H1 (cell line): ENCODE results near the gene CNTN3. TPM values are rescaled to one million over a fixed set of nuclear protein-coding genes. Genes with fewer than 3 reads are reported as not detected.

ENCODE experiments used
- KDM4A ChIP-seq: IDR thresholded peaks from one replicate; pipeline ENCODE4 v1.7.1; 2012; ENCODE audit warnings: low read depth, mild to moderate bottlenecking, moderate library complexity, low read length, inconsistent platforms; ENCODE audit not compliant: severe bottlenecking
- polyA plus RNA-seq, 7 experiments: library from polyadenylated mRNA; depleted of rRNA in 3 of 7; stranded (reverse) in 5 of 7; unstranded in 2 of 7; fragments of >200 nt in 5 of 7; fragments of 200-250 nt in 2 of 7; gene quantifications; 1 replicate in 5 of 7; 2 replicates in 1 of 7; 4 replicates in 1 of 7; pipeline versions ENCODE4 v1.2.1 to v1.2.3, GENCODE V29; 2011 to 2013; ENCODE audit warnings: missing spikeins in 2 of 7, mixed read lengths in 2 of 7
- total RNA-seq: library from RNA; stranded (reverse); fragmentation: NEBNext Ultra II Directional; extraction: Animal tissue kit (Norgen Biotek cat#: 25700); gene quantifications from 2 replicates; pipeline ENCODE4 v1.2.1, GENCODE V29; 2021

CNTN3 gene
- total and polyA plus RNA-seq, 2 of the 8 experiments (the other 6 are each of a cell fraction or from before 2014, with no cell fraction given), result 0.11 to 0.13 TPM

DNA sequence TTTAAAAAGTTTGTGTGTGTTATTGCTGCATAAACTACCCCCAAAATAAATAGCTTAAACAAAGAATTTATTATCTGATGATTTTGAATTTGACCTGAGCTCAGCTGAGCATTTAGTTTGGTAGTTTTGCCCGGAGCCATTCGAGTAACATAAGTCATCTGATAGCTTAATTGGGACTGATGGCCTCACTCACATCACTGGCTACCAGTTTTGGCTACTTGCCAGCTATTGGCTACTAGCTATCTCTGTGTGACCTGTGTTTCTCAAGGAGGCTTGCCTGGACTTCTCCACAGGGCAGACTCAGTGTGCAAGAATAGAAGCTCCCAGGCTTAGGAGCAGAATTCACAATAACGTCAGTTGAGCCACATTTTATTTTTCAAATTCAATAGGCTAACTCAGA is 9.0 kb downstream of the CNTN3 start (continued):
- no peak for TF ChIP-seq KDM4A
